GM19193 (cell line): Measurements from ENCODE around the gene NUP93.

Experiments
- POLR2A ChIP-seq: IDR thresholded peaks from 4 replicates; pipeline ENCODE4 v1.6.1; 2011; ENCODE audit not compliant: insufficient read depth, insufficient read length; ENCODE audit errors: extremely low read depth

NUP93 gene

DNA sequence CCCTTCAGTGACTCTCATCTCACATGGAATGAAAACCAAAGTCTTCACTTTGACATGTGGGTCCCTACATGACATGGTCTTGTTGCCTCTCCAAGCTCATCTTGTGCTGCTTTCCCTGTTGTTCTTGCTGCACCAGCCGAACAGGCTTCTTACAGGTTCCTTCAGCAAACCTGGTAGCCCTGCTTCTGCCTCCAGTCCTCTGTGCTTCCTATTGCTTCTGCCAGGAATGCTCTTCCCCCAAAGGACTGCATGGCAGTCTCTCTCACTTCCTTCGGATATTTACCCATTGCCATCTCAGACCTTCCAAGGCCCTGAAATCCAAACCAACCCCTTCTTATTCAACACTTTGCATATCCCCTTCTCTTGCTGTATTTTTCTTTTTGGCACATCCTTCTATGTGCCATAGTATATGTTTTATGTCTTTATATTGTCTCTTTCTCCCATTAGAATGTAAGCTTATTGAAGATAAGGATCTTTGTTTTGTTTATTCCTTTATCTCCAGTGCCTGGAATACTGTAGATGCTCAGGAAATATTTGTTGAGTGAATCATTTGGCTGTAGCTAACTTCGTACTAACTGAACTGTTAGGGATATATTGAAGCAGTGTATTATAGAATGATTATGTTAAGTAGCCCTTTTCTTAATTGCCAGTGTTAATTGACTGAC, 77.2 kb downstream of the NUP93 start:
- TF ChIP-seq POLR2A, result no peak

DNA sequence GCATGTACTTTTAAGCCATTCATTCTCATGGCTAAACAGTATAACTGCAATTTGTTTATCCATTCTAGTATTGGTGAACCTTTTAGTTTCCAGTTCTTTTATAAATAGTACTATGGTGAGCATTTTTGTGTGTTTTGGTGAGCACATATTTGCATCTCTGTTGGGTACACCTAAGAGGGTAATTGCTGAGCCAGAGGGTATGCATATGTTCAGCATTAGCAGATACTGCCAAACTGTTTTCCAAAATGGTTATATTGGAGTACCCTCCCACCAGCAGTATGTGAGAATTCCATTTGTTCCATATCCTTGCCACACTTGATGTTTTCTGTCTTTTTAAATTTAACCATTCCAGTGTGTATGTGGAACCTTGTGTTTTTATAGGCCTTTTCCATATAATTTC, 81.0 kb downstream of the NUP93 start:
- no peak for TF ChIP-seq POLR2A

DNA sequence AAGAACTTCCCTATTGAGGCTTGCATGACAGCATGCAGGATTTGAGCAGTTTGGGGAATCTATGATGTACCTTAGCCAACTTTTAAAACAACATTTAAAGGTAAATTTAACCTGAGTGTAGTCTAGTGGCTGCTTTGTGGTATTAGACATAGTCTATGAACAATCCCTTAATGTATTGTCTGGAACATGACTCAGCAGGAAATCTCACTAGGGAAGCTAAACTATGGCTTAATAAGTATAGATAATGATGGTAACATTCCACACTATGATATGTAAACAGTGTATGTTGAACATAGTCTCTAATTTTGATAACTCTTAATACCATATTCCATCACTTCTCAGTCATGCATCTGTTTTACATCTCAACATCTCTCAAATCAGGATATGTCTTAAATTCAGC, 83.0 kb downstream of the NUP93 start:
- no peak for TF ChIP-seq POLR2A

DNA sequence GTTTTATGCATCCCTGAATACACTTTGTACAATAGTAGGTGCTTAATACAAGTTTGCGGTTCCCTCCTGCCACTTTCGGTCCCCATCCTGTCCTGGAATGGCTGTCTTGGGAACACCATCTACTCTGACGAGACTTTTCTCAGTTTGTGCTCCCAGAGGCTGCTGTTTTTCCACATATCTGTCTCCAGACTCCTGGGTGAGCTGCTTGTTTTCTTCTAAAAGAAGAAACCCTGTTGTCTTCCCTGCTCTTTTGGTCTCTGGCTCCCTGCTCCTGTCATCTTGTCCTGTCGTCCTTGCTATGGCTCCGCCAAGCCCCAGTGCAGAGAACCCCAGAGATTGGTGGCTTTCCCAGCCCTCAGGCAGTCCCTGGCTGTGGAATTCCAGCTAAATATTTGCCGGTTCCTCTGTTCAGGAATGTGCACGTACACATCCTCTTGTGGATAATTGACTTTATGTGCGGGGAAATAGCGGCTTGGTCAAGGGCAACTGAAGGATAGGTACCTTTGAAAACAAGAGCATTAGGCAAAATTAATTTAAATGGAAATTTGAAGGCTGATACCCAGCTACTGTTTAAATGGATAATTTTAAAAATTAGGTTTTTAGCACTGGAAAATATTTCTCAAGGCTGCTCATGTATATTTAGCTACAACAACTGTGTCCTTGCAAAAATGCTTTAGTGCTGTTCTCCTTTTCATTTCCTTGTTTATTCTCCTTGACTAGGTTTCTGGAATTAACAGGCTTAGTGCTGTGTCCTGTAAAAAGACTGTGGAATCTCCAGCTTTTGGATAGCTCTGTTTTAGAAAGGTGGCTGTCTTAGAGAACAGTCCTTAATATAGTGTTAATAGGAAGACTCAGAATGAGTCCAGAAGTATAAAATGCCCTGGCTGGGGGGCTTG, 84.9 kb downstream of the NUP93 start:
- TF ChIP-seq POLR2A, result no peak

DNA sequence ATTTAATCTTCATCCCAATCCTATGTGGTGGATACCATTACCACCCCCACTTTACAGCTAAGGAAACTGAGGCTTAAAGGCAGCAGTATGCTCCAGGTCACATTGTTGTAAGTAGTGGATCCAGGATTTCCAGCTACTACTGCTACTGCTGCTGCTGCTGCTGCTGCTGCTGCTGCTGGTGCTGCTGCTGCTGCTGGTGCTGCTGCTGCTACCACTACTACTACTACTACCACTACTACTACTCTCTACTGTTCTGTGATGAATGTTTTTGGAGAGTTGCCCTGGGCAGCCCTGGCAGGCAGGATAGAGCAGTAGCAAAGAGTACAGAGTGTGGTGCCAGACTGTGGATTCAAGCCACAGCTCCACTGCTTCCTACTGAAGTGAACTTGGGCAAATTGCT, 85.8 kb downstream of the NUP93 start:
- TF ChIP-seq POLR2A, result no peak

DNA sequence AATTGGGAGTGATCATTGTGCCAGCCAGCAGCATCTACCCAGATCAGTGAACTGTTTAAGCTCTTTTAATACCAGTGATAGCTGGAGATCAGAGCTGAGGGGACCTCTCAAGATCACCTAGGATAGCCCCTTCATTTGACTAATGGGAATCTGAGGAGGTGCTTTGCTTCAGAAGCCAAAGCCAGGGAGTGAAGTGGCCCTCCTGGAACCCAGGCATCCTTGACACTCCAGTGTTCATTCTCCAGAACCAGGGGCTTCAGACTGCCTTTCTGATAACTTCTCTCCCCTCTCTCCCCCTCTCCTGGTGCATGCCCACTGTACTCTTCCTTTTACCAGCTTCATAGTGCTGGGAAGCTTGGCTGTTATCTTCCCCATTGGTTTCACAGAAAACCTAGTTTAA, 87.1 kb downstream of the NUP93 start:
- no peak for TF ChIP-seq POLR2A

DNA sequence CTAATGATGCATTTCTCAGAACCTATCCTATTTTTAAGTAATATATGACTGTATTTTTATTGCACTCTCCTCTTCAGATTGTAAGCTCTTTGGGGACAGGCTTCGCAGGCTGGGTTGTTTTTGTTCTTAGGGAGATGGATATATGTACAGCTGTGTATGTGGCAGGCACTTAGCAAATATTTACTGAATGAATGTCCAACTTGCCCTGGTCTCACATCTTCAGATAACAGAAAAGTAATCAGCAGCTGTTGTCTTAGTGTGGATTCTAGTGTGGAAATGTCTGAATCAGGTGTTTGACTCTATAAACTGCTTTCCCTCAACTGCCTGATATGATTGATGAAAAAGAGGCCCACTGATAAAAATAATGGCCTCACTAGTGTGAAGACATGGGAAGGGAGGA, 88.0 kb downstream of the NUP93 start:
- no peak for TF ChIP-seq POLR2A

DNA sequence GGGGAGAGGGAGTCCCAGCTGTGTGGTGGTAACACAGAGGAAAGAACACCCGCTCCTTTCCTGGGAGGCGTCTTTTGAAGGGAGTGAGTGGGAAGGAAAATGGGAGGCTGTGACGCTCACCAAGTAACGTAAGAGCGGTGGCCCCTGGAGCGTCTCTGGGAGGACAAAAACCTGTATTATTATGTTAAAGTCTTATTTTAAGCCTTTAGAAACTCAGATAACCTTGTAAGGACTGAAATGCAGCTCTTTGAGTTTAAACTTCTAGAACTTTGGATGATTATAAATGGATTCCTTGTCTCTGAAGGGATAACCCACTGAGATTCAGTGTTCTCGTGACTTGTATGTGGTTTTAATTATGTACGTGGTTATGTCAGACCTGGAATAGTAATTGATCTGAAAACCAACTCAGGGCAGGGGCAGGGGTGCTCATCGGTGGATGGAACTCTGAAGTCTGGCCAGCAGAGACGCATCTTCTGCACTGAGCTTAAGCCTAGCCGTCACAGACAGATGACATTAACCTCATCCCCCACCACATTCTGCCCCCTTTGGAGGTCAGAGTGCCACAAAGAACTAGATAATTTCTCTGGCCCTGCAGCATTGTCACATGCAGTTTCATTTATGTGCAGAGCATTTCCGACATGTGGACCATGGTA, 93.3 kb downstream of the NUP93 start:
- TF ChIP-seq POLR2A, result no peak

DNA sequence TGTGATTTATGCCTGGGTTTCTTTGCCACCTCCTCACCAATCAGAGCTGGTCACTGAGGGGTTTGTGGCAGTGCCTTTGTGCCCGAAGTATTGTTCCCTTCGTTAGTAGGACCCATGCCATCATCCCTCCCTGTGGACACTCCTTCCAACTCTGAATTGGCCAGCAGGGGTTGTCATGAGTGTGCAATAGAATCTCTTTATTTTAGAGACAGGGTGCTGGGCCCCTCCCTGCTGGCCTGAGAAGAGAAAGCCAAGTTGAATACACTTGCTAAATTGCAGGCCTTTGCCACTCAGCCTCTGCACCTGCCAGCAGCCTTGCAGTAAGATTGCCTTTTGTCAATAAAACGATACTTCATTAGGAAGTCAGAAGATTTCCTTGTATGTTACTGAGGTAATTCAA, 94.4 kb downstream of the NUP93 start:
- TF ChIP-seq POLR2A, result no peak

DNA sequence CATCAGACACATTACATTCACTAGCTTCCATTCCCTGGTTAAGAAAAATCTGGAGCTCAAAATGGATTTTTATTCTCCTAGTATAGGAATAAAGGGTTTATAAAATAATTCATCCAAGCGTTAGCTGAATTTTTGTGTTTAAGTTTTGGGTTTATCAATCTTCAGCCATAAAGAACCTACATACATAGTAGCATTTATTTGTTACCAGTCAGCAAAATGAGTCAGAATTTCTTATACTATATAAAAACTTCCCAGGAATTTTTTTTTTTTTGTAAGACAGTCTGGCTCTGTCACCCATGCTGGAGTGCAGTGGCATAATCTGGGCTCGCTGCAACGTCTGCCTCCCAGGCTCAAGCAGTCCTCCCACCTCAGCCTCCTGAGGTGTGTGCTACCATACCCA, 94.9 kb downstream of the NUP93 start:
- no peak for TF ChIP-seq POLR2A

DNA sequence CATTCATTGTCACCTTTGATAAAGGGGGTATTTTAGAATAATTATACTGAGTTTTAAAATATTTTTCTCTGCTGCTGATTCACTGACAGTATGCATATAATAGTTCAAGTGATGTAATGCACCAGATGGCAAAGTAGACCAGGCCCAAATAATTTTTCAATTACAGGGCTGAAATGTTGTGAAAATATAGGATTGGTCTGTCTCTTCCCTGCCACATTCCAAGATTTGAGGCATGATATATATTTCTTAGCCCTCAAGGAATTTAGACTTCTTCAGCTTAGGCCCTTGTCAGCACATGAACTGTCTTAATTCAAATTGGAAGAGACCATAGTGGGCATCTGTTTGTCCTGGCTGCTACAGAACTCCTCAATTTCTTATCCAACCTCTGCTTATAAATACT, 95.9 kb downstream of the NUP93 start:
- TF ChIP-seq POLR2A, result no peak

DNA sequence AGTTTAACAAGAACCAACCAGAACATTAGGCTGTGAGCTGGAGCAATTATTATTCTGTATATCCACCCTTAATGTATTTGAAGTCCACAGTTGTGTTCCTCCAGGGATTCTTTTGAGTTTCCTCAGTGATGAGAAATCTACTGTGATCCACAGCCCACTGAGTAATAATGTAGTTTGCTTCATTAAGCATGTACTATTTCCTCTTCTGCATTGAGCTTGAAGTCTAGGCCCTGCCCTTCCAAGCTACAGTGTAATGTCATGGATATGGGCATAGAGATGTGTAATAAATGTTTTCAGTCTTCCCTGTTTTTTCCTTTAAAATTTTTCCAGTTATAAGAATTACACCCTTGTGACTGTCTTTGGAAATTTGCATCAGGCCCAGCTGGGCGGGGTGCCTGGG, 98.7 kb downstream of the NUP93 start:
- no peak for TF ChIP-seq POLR2A

DNA sequence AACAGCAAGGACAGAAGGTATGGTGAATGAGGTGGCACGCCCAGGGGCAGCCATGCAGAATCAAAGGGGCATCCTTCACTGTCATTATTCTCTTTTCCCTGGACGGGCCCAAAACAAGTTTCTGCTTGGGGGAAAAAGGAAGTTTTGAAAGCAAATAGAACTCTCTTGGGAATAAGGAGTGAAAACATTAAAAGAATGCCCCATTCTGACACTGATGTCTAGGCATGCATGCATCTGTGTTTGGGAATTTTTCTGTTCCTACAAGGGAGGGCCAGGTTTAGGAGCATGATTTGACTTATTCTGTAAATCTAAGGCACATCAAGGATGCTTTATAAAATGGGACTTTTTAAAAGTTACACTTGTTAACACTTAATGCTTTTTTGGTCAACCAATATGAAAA, 100.7 kb downstream of the NUP93 start:
- no peak for TF ChIP-seq POLR2A

DNA sequence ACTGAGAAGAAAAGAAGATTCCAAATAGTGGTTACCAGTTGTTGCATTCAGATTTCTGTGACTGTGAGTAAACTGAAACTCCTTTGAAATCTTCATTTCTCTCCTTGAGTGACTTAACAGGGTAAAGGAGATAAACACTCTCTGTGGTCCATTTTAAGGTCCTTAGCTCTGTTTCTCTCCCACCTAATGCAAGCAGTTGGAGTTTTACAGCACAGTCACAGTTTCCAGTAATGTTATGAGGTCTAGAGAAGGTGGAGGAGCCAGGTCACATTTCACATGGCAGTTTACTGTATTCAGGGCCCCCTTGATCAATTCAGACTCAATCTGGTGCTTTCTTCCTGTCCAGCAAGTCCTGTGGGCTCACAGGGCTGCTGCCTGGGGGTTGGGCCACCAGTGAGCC, 102.8 kb downstream of the NUP93 start:
- TF ChIP-seq POLR2A, result no peak

DNA sequence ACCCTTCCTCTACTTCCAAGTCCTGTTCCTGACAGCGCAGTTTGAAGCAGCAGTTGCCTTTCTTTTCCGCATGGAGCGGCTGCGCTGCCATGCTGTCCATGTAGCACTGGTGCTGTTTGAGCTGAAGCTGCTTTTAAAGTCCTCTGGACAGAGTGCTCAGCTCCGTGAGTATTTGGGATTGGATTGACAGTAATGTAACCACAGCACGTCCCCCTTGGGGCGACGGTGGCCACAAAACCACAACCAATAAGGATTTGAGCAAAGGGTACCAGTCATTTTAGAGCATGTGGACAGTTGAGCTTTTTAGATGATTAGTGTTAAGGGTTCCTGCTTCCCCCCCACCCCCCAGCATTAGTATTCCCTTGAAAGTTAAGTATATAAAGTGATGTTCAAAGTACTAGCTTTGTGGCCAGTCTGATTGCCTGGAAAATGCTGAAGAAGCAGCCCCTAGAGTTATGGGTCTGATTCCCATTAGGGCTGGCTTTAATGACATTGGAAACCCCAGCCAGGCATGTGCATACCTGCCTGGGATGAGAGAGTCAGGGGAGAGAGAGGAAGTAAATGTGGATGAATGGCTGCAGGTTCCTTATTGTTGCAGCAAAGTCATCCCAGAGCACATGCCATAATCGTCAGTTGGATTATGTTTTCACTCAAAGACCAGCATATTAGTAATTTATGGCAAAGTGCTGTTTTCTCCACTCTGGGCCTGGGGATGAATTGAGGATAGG, 103.5 kb downstream of the NUP93 start:
- TF ChIP-seq POLR2A, result no peak

DNA sequence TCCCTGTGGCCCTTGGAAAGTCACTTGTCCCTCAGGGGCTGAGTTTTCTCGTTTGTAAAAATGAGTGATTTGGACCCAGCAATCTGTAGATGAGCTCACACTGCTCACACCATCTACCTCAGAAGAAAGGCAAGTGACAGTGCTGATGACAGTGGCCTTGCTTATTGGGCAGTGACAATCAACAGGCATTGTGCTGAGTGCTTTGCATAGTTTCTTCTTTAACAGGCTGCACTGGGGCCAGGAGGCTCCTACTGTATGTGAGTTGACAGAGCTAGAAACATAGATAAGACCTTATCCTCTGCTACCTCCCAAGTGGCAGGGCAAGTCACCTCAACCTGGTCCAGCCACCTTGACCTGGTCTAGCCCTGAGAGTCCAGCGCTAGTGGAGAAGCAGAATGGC, 105.4 kb downstream of the NUP93 start:
- TF ChIP-seq POLR2A, result no peak
